ENCODE measurements around the gene PLCZ1.
"Not testable (repeated sequence)": the region's sequence is repeated elsewhere in the genome, so short reads cannot be mapped to it uniquely, and the experiment has no call there.

The PLCZ1 gene, protein sequence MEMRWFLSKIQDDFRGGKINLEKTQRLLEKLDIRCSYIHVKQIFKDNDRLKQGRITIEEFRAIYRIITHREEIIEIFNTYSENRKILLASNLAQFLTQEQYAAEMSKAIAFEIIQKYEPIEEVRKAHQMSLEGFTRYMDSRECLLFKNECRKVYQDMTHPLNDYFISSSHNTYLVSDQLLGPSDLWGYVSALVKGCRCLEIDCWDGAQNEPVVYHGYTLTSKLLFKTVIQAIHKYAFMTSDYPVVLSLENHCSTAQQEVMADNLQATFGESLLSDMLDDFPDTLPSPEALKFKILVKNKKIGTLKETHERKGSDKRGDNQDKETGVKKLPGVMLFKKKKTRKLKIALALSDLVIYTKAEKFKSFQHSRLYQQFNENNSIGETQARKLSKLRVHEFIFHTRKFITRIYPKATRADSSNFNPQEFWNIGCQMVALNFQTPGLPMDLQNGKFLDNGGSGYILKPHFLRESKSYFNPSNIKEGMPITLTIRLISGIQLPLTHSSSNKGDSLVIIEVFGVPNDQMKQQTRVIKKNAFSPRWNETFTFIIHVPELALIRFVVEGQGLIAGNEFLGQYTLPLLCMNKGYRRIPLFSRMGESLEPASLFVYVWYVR

DNA sequence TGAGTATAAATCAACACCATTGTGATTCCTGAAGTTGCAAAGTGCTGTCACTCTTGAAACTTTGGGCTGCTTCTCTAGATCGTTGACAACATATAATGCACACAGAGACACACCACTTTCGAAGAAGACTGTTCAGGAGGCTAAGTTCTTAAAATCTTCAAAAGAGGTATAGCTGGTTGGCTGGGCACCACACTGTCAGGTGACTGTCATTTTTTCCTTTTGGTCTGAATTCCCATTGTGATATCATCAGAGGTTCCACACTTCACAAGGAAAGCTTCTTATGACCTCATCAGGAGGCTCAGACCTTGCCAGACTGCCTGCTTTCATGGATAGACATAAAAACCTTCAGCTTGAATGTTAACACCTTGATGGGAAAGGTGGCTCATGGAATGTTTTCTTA lies at the start of gene PLCZ1, which contains the start of gene CAPZA3:
Gene PLCZ1, minus strand, starts transcription at position 194 of the 400 bp plus-strand sequence. CDS start 641 bp downstream, outside the sequence.
Gene CAPZA3, plus strand, starts transcription at position 301 of the 400 bp plus-strand sequence. CDS start 150 bp downstream, outside the sequence.
- no peak for DNase-seq (ENCODE audit: low spot score)

DNA sequence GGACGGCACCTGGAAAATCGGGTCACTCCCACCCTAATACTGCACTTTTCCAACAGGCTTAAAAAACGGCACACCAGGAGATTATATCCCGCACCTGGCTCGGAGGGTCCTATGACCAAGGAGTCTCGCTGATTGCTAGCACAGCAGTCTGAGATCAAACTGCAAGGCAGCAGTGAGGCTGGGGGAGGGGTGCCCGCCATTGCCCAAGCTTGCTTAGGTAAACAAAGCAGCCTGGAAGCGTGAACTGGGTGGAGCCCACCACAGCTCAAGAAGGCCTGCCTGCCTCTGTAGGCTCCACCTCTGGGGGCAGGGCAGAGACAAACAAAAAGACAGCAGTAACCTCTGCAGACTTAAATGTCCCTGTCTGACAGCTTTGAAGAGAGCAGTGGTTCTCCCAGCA lies 47.7 kb upstream of the PLCZ1 start:
- not testable (repeated sequence) for DNase-seq (ENCODE audit: low spot score)

DNA sequence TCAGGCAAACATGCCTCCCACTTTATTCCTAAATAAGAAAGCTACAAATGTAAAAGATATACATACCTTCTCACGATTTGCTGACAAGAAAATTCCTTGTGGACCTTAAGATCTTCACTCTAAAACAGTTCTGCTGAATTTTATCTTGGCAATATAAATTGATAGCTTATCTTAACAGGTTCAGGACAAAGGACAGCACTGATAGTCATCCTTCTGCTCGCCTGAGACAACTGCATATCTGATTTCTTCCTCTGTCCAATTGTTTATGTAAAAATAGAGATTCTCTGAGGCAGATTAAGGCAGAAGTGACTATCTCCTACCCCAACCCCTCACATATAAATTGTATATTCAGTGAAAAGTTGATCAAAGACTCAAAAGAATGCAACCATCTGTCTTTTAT lies 45.0 kb upstream of the PLCZ1 start:
- DNase-seq (ENCODE audit: low spot score), result no peak

DNA sequence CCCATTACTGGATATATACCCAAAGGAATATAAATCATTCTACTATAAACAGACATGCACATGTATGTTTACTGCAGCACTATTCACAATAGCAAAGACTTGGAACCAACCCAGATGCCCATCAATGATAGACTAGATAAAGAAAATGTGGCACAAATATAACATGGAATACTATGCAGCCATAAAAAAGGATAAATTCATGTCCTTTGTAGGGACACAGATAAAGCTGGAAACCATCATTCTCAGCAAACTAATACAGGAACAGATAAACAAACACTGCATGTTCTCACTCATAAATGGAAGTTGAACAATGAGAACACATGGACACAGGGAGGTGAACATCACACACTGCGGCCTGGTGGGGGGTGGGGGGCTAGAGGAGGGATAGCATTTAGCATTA lies 28.7 kb upstream of the PLCZ1 start:
- not testable (repeated sequence) for DNase-seq (ENCODE audit: low spot score)

DNA sequence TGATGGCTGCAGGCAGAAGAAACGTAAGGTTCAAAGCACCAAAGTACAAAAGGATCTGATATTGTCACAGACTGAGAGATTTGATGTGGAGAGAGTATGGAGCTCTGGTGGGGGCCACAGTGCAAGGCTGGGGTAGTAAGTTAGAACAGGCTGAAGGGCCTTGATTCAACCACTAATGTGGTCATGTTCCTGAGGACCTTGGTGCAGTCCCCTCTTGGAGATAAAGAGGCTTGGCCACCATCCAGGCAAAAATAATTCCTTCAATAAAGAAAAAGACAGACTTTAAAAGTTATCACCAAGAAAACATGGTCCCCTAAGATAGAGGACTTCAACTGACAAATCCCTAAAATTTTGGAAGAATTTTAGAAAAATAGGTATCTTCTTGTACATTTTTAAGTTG lies 17.5 kb upstream of the PLCZ1 start:
- DNase-seq (ENCODE audit: low spot score), result no peak

DNA sequence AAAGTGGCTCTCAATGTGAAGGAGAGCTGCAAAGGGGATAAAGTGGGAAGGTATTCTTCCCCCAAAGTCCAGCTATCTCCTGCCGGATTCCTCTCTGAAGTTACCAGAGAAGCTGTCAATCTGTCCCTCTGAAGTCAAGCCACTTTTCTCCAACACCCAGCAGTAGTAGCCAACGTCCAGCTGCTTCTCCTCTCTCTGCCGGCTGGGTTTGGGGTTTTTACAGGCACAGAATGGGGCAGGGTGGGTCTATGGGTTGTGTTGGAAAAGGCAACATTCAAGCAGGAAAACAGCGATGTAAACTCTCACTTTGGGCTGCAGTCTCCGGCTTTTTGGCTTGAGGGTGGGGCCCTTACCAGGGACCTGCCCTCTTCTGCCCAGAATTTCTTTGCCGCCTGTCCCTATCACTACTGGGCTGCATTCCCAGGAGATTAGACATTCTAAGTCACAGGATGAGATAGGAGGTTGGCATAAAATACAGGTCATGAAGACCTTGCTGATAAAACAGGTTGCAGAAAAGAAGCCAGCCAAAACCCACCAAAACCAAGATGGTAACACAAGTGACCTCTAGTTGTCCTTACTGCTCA lies 16.4 kb upstream of the PLCZ1 start:
- DNase-seq (ENCODE audit: low spot score), result no peak

DNA sequence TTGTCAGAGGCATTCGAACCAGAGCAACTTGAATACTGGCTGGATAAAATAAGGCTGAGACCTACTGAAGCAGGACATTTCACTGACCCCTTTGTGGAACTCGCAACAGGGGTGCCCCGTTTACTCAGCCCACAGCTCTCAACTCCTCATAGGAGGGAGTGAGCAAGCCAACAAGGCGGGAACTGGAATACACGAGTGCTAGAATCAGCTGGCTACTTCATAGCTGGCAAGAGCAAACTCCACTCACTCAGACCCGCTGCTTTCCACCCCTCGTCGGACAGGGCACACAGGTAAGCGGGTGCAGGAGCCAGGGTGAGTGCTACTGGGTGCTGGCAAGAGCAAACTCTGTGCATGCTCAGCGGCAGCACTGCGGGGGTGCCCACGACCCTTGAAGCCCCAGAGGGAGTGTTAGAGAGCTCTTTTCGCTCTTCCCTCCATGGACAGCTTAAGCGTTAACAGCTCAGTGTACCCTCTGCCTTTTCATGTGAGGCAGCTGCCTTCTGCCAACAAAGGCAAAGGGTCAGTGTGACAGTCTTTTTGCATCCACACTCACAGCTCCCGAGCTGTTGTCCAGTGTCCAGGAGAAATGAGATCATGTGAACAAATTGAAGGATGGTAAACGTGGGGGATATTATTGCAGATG lies 15.8 kb upstream of the PLCZ1 start:
- no peak for DNase-seq (ENCODE audit: low spot score)

DNA sequence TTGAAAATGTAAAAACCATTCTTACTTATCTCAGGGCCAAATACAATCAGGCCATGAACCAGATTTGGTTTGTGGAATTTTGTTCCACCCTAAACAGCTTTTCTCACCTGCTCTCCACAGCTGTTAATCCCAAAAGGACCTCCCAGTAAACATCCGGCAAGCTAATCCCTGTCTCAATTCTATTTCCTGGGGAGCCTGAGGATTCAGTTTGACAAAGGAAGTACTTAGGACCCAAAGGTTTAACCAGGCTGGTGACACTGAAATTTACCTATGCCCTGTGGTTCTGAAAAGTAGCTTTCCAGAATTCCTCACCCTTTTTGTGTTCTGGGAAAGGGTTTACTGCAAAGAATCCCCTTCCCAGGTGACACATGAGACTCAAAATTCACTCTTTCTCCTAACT lies 15.1 kb upstream of the PLCZ1 start:
- no peak for DNase-seq (ENCODE audit: low spot score)

DNA sequence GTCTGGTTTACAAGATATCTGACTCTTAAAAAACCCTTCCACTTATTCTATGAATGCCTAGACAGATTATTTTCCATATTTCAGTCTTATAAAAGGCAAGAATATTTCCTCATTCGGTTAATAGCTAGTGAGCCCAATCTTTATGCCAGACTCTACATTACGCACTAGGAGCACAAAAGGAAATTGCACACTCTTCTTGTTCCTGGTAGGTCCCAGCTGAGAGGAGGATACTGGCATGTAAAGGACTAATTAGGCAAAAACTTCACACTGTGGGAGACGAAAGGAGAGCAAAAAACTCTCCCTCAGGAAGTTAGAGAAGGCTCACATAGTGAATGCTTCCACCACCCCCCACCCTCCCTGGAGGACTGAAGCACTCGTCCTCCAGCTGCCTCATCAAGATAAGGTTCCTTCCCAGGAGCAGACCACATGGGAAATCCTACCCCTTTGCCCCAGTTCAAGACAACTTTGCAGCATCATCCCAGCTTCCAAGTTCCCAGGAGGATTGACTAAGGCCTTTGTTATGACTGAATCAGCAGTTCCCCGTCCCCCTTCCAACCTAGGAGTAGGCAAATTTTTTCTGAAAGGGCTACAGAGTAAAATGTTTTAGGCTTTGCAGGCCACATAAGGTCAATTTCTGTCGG lies 14.6 kb upstream of the PLCZ1 start:
- no peak for DNase-seq (ENCODE audit: low spot score)

DNA sequence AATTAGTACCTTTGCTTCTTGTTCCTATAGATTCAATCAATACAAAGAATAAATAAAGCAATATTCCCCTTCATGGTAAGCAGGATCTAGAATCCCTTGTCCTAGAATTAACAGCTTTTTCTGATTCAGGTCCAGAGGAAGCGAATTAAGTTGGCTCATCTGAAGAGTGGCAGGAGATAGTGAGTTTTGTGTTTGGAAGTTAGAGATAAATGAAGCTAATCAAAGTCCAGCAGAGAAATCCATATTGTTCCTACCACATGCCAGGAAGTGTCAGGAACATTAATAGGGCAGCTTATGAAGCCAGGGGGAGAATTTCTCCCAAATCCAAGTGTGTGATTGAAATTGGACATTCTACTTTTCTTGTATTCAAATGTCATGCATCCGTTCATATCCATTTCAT lies 14.1 kb upstream of the PLCZ1 start:
- no peak for DNase-seq (ENCODE audit: low spot score)

DNA sequence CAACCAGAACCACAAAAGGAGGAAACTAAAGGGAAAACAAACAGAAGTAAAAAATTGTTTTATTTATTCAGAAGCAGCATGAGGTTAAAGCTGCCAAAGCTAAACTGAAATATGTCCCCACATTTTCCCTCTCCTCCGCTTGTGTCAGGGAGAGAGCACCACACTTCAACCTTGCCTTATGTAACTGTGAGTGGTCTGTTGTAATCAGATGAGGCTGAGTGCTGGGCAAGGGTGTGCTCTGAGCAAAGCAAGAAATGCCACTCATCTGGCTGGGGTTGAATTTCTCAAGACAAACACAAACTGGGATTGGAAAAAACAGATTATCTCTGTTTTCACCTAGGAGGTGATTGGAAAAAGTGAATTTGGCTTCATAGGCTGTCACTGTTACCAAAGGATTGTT lies 12.3 kb upstream of the PLCZ1 start:
- no peak for DNase-seq (ENCODE audit: low spot score)

DNA sequence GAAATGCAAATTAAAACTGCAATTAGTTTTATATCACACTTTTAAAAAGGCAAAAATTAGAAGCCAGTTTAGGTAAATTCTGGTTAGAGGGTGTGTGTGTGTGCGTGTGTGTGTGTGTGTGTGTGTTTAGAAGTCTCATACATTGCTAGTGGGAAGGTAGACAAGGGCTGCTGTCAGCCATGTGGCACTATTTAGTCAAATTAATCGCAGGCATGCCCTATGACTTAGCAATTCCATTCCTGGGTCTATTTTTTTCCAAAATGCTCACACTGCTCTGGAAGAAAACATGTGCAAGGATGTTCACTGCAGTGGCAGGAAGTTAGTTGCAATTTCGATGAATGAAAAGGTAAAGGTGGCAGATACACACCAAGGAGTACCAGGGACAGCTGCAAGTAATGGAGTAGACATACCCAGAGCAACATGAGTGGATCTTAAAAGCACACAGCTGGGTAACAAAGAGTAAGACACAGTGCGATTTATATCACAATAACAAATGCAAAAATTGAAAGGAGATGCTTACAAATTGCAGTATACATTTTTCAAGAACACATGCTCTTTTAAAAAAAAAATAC lies 11.7 kb upstream of the PLCZ1 start:
- DNase-seq (ENCODE audit: low spot score), result no peak

DNA sequence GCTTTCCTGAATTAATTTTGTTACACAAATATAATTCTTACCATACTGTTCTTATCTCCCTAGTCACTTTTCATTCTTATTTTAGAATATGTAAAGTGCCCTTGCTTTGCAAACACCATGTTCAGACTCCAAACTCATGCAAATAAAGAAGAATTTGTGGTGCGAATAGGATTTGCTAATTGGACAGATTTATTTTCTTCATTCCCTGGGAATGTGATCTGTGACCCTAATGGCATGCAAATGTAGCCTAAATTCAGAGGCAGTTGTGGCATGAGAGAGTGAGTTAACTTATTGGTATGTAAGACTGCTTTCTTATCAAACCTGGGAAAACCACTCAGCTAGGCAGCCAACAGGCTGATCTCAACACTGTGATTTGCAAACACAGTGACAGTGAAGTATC lies 10.1 kb upstream of the PLCZ1 start:
- DNase-seq (ENCODE audit: low spot score), result no peak

DNA sequence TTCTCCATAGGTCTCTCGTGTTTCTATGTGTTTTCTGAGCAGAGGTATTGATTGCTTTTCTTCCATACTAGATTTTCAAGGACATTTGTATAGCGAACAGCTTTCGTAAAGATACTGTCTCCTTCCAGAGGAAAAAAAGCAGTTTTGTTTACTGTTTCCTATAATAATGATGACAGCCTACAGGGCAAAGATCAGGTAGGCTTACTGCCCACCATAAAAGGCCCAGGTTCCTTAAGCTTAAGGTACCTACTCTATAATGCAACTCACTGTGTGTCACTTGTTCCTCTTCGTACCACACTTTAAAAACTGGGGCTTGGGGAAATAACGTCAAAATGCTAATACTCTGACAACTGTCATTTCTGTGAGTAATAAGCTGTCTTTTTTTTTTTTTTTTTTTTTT lies 6.7 kb downstream of the PLCZ1 start:
- DNase-seq (ENCODE audit: low spot score), result no peak

DNA sequence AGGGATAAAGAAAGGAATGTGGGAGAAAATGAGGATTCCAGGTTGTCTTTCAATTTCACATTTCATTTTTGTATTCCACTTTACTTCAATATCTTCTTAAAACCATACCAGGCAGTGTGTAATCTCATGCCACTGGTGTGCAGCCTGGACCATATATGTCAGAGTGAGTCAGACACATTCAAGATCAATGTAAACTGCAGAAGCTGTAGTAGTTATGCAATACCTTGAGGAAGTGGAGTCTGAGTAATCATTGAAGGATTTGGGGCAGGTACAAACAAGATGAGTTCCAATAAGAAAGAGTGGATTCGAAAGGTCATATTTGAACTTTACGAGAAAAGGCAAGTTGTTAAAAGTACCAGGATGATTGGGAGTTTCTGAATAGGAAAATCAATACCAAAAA lies 14.1 kb downstream of the PLCZ1 start:
- no peak for DNase-seq (ENCODE audit: low spot score)

DNA sequence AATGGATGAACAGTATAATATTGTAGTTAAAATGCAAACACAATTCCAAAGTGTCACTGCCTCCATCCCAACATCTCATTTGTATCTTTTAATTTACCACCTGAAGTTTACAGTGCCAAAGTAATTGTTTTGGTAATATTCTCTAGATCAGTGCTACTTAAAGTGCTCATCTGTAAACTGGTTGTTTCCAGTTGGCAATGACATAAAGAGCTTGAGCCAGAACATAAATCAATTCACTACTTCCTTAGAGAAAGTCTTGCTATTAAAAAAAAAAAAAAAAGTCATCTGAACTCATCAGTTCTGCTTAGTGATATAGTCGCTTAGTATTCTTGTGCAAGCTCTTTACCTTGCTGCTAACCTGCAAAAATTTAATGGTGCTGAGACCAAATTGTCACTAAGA lies 16.4 kb downstream of the PLCZ1 start:
- no peak for DNase-seq (ENCODE audit: low spot score)

DNA sequence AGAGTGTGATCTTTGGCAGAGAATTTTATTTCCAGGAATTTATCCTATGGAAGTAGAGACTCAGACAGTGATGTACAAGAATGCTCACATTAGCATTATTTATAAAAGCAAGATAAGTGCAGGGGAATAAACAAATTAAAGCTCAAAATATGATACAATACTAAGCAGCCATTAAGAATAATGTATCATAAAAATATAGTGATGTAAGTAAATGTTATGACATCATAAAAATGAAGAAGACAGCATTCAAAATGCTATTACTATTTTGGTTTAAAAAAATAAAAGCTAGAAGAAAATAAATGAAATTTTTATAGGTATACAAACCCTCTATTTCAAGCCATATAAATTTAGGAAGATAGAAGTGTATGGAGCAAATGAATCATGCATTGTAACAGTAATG lies 17.1 kb downstream of the PLCZ1 start:
- DNase-seq (ENCODE audit: low spot score), result no peak

DNA sequence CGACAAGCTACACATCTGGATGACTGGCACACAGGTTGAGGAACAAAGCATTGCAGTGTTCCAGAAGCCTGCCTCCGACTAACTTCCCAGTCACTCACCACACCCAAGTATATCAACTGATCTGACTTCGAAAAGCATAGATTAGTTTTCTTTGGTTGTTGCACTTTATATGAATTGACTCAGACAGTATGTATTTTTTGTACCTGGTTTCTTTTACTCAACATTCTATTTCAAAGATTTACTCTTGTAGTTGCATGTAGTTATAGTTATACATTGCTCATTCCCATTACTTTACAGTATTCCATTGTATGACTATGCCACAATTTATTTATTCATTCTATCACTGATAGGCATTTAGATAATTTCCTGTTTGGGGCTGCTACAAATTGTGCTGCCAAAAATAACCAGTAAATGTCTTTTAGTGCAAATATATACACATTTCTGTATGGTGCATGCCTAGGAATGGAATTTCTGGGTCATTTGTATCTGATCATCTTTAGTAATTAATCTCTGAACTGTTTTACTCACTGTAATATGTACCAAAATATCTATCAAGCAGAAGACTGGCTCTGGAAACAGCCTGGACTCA lies 17.8 kb downstream of the PLCZ1 start:
- no peak for DNase-seq (ENCODE audit: low spot score)

DNA sequence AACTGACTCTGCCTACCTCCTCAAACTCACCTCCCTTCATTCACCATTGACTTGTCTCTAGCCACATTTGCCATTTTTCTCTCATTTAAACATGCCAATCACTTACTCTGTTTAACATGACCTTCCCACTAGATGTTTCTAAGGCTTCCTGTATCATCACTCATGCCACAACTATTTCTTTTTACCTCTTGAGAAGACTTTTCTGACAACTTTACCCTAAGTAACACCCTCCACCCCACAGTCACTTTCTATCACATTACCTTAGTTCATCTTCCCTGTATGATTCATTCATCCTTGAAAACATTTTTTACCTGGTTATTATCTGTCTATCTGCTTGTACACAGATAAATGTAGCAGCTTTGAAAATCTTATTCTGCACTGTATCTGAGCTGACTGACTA lies 19.4 kb downstream of the PLCZ1 start:
- DNase-seq (ENCODE audit: low spot score), result no peak

DNA sequence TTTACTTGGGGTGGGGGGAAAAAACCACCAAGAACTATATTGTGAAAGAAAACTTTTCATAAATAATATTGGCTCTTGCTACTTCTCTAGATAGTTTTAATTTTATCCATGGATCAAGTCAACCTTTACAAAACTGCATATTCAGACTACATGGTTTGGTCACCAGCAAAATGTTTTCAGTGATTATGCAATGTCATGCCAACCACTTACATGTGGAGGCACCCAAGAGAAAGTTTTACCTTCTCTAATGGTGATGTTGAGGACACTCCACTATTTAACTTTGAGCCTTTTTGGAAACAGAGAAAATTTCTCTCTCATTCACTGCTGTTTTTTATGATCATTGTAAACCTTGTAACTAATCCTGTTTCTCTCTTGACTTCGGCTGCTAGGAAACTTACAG lies 21.6 kb downstream of the PLCZ1 start:
- DNase-seq (ENCODE audit: low spot score), result no peak

DNA sequence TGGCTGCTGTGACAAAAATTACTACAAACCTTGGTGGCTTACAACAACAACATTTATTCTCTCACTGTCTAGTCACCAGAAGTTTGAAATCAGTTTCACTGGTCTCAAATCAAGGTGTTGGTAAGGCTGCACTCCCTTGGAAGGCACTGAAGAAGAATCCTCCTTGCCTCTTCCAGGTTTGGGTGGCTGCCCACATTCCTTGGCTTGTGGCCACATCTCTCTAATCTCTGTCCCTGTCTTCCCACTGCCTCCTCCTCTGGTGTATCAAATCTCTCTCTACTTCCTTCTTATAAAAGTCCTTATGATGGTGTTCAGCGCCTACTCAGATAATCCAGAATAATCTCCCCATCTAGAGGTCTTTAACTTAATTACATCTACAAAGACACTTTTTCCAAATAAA lies 31.0 kb downstream of the PLCZ1 start:
- DNase-seq (ENCODE audit: low spot score), result no peak

DNA sequence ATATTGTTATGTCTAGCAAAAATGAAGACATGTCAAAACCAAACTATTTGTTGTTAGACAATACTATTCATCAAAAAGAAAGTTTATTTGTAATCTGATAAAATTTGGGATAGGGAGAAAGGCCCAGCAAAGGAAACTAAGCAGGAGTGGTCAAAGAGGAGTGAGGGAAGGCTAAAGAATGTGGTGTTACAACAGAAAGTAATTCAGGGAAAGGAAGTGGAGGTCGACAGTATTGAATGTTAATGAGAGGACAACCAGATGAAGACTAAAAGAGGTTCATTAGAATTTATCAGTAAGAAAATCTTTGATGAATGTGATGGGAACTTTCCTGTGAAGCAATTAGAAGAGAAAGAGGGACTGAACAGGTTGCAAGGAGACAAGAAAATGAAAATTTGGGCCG lies 33.9 kb downstream of the PLCZ1 start:
- no peak for DNase-seq (ENCODE audit: low spot score)
